HG02678 (cell line): Measurements from ENCODE around the gene LETM1.

ENCODE experiments used
- ATAC-seq: cut with Tn5 transposase; IDR thresholded peaks from one replicate; pipeline ENCODE4 v1.9.1; 2021; ENCODE audit warnings: mild to moderate bottlenecking, moderate library complexity; ENCODE audit not compliant: unreplicated experiment

LETM1 gene

GRCh38 chr4:1808851-1809753 is 46.9 kb downstream of the LETM1 start:
- ATAC-seq = no peak

- no peak for ATAC-seq
Measured at GRCh38 chr4:1808396-1808795, 47.6 kb downstream of the LETM1 start.

- ATAC-seq = no peak
Measured at GRCh38 chr4:1807332-1807777, 48.6 kb downstream of the LETM1 start.

GRCh38 chr4:1806596-1807331 is 49.2 kb downstream of the LETM1 start:
- no peak for ATAC-seq

GRCh38 chr4:1806223-1806564 is 49.8 kb downstream of the LETM1 start:
- ATAC-seq = no peak

- no peak for ATAC-seq
Measured at GRCh38 chr4:1805493-1806222, 50.3 kb downstream of the LETM1 start.

- no peak for ATAC-seq
Measured at GRCh38 chr4:1804638-1805492, 51.1 kb downstream of the LETM1 start.

- ATAC-seq = no peak
Measured at GRCh38 chr4:1803523-1804423, 52.2 kb downstream of the LETM1 start.

- ATAC-seq = no peak
Measured at GRCh38 chr4:1802720-1803522, 53.0 kb downstream of the LETM1 start.

- ATAC-seq = no peak
Measured at GRCh38 chr4:1802151-1802715, 53.7 kb downstream of the LETM1 start.

- ATAC-seq = no peak
Measured at GRCh38 chr4:1801286-1801958, 54.5 kb downstream of the LETM1 start.

- no peak for ATAC-seq
Measured at GRCh38 chr4:1800805-1801204, 55.2 kb downstream of the LETM1 start.

GRCh38 chr4:1799387-1800375 is 56.3 kb downstream of the LETM1 start:
- ATAC-seq = no peak

GRCh38 chr4:1798580-1799386 is 57.2 kb downstream of the LETM1 start:
- no peak for ATAC-seq

- ATAC-seq = no peak
Measured at GRCh38 chr4:1797861-1798579, 57.9 kb downstream of the LETM1 start.
